Transverse colon (tissue), 4 donors: ENCODE results near the gene C2.

Experiments
- CTCF ChIP-seq, 5 experiments: fragments of 200-600 bp in 3 of 5; fragments of 450-650 bp in 2 of 5; sonication (generic) in 3 of 5; IDR thresholded peaks; 1 replicate in 2 of 5; 2 replicates in 3 of 5; pipeline ENCODE4 v1.5.1; 2016 to 2017; ENCODE audit warnings: antibody characterized with exemption in 5 of 5, inconsistent platforms in 3 of 5, mild to moderate bottlenecking in 2 of 5, moderate library complexity in 1 of 5
- POLR2A ChIP-seq: fragments of 450-650 bp; IDR thresholded peaks from one replicate; pipeline ENCODE4 v1.6.1; 2016; ENCODE audit warnings: antibody characterized with exemption, mild to moderate bottlenecking, moderate library complexity
- POLR2AphosphoS5 ChIP-seq, 3 donors: sonication (generic); formaldehyde crosslinking; IDR thresholded peaks; one replicate each; pipeline ENCODE4 v1.6.1; 2016; ENCODE audit warnings: antibody characterized with exemption in 3 of 3

GRCh38 chr6:31978831-31979230, 51.3 kb downstream of the C2 start:
- no peak for TF ChIP-seq CTCF (IDR thresholded peaks at IDR 0.05)
- TF ChIP-seq POLR2A: no peak
- no peak for TF ChIP-seq POLR2AphosphoS5 (IDR thresholded peaks at IDR 0.05)
